Endothelial cell of umbilical vein (primary cell): ENCODE results near the gene ARMCX2. TPM values are rescaled to one million over a fixed set of nuclear protein-coding genes. Genes with fewer than 3 reads are reported as not detected.

ENCODE experiments used
- BruUV-seq: library from RNA; stranded (reverse); fragments of 400-500 nt; replicated peaks from 2 replicates; lab custom pipeline; 2021; lab: Mats Ljungman, UMichigan
- CTCF ChIA-PET: fragments of 300-600, 350-600 bp; sonication (Branson Sonifier 250); formaldehyde crosslinking; loops from one replicate; lab custom pipeline; 2021; ENCODE audit warnings: antibody characterized with exemption, inconsistent platforms; lab: Charles Lee
- POLR2A ChIA-PET: fragments of 300-600, 350-600 bp; sonication (Branson Sonifier 250); formaldehyde crosslinking; loops from one replicate; lab custom pipeline; 2021; ENCODE audit warnings: antibody characterized with exemption, inconsistent platforms; lab: Charles Lee
- DNase-seq: peaks from one replicate; pipeline ENCODE4 v3.0.0-alpha.2; 2011; ENCODE audit warnings: low read depth, low spot score
- FAIRE-seq: peaks from 2 replicates; lab custom pipeline; 2011; peaks lifted over from hg19 to GRCh38; lab: Jason Lieb, UNC
- H2AFZ ChIP-seq: 2 replicates; pipeline ENCODE4 v1.6.0; 2012; ENCODE audit warnings: low read depth, low read length, control low read depth, inconsistent platforms
- H3K27ac ChIP-seq: 2 replicates; pipeline ENCODE4 v1.5.1; 2011; ENCODE audit warnings: low read depth, mild to moderate bottlenecking, control low read depth, low read length, moderate library complexity; ENCODE audit not compliant: insufficient read depth
- H3K27me3 ChIP-seq, 2 experiments: 2 replicates each; pipeline versions ENCODE4 v1.6.0 to v1.6.1; 2011; ENCODE audit warnings: low read length in 2 of 2, mixed read lengths in 1 of 2; ENCODE audit not compliant: control insufficient read depth in 2 of 2, insufficient read depth in 2 of 2
- H3K36me3 ChIP-seq, 2 experiments: 2 replicates in 1 of 2; 3 replicates in 1 of 2; pipeline ENCODE4 v1.5.1; 2011; ENCODE audit warnings: low read length in 2 of 2, mild to moderate bottlenecking in 1 of 2, moderate library complexity in 1 of 2; ENCODE audit not compliant: control insufficient read depth in 2 of 2, insufficient read depth in 2 of 2; ENCODE audit errors: extremely low read depth in 1 of 2
- H3K4me1 ChIP-seq: 3 replicates; pipeline ENCODE4 v1.5.1; 2011; ENCODE audit warnings: mild to moderate bottlenecking, low read length; ENCODE audit not compliant: control insufficient read depth, insufficient read depth; ENCODE audit errors: extremely low read depth
- H3K4me2 ChIP-seq: 2 replicates; pipeline ENCODE4 v1.6.1; 2011; ENCODE audit warnings: low read length, control low read depth, mixed read lengths; ENCODE audit not compliant: insufficient read depth
- H3K4me3 ChIP-seq, 3 experiments: fragments of 200-600 bp in 1 of 3; sonication (generic), shearing (Covaris generic) in 1 of 3; replicated peaks in 1 of 3; 2 replicates each; pipeline ENCODE4 v1.5.1; 2011 to 2016; ENCODE audit warnings: control low read depth in 3 of 3, low read length in 3 of 3, mild to moderate bottlenecking in 2 of 3, inconsistent platforms in 1 of 3, low read depth in 1 of 3, moderate library complexity in 1 of 3; ENCODE audit not compliant: insufficient read depth in 1 of 3
- H3K79me2 ChIP-seq: 2 replicates; pipeline ENCODE4 v1.6.0; 2012; ENCODE audit warnings: low read length, inconsistent platforms; ENCODE audit not compliant: control insufficient read depth, insufficient read depth
- H3K9ac ChIP-seq: replicated peaks from 2 replicates; pipeline ENCODE3; 2011; ENCODE audit warnings: low read length, control low read depth; ENCODE audit not compliant: insufficient read depth; ENCODE audit errors: extremely low read depth
- H3K9me1 ChIP-seq: replicated peaks from 3 replicates; pipeline ENCODE4 v1.6.0; 2011; ENCODE audit warnings: mild to moderate bottlenecking, low read length; ENCODE audit not compliant: control insufficient read depth, insufficient read depth; ENCODE audit errors: extremely low read depth
- H3K9me3 ChIP-seq: replicated peaks from 2 replicates; pipeline ENCODE4 v1.5.1; 2012; ENCODE audit warnings: low read length, inconsistent platforms; ENCODE audit not compliant: control insufficient read depth, insufficient read depth
- H4K20me1 ChIP-seq: replicated peaks from 2 replicates; pipeline ENCODE3; 2011; ENCODE audit warnings: mild to moderate bottlenecking, low read length; ENCODE audit not compliant: control insufficient read depth, insufficient read depth; ENCODE audit errors: extremely low read depth
- EZH2 ChIP-seq: IDR thresholded peaks from 2 replicates; pipeline ENCODE4 v1.6.1; 2012; ENCODE audit warnings: borderline replicate concordance, low read depth, mild to moderate bottlenecking, moderate library complexity, low read length, inconsistent platforms; ENCODE audit not compliant: severe bottlenecking
- FOS ChIP-seq: IDR thresholded peaks from 2 replicates; pipeline ENCODE4 v1.6.1; 2011; ENCODE audit warnings: mild to moderate bottlenecking, low read length, moderate library complexity, borderline replicate concordance; ENCODE audit not compliant: insufficient read depth
- GATA2 ChIP-seq: IDR thresholded peaks from 2 replicates; pipeline ENCODE4 v1.7.0; 2011; ENCODE audit warnings: low read depth, mild to moderate bottlenecking, moderate library complexity, mixed read lengths, low read length; ENCODE audit not compliant: insufficient read length, insufficient read depth
- JUN ChIP-seq: IDR thresholded peaks from 2 replicates; pipeline ENCODE4 v1.6.1; 2011; ENCODE audit warnings: borderline replicate concordance, low read depth; ENCODE audit not compliant: insufficient read length, insufficient read depth
- MAX ChIP-seq: IDR thresholded peaks from 2 replicates; pipeline ENCODE4 v1.6.1; 2011; ENCODE audit not compliant: insufficient read depth, insufficient read length
- MYC ChIP-seq: IDR thresholded peaks from one replicate; pipeline ENCODE4 v1.6.1; 2011; ENCODE audit warnings: mild to moderate bottlenecking, low read depth, low read length
- POLR2A ChIP-seq: IDR thresholded peaks from 2 replicates; pipeline ENCODE4 v1.6.1; 2012; ENCODE audit warnings: low read depth, mild to moderate bottlenecking, control low read depth, low read length
- POLR2AphosphoS5 ChIP-seq: IDR thresholded peaks from 2 replicates; pipeline ENCODE4 v1.6.1; 2012; ENCODE audit warnings: low read depth, mild to moderate bottlenecking, control low read depth, low read length, moderate library complexity; ENCODE audit not compliant: insufficient read depth
- dilution Hi-C: fragments of 300-500 bp; cut with MboI; formaldehyde crosslinking; loops from one replicate; pipeline ENCODE4 v1.15.0; 2019; ENCODE audit warnings: low sequenced_read_pairs; ENCODE audit not compliant: extremely low pct_ligation_motif_present
- intact Hi-C: fragments of 100-400 bp; cut with micrococcal nuclease; formaldehyde crosslinking; loops from one replicate; pipeline ENCODE4 v1.10.0; 2022
- polyA plus RNA-seq, 4 experiments: library from polyadenylated mRNA; depleted of rRNA in 3 of 4; stranded (reverse) in 3 of 4; unstranded in 1 of 4; fragments of >200 nt; gene quantifications; 2 replicates each; pipeline versions ENCODE4 v1.2.1 to v1.2.3, GENCODE V29; 2011 to 2012; ENCODE audit warnings: missing spikeins in 1 of 4
- total RNA-seq: library from RNA; stranded (reverse); gene quantifications from 2 replicates; pipeline ENCODE4 v1.2.3, GENCODE V29; 2021

ARMCX2 gene
- total and polyA plus RNA-seq, 2 donors (not counting 3 experiments of a cell fraction or from before 2014, with no cell fraction given): 37.4 to 103 TPM

DNA sequence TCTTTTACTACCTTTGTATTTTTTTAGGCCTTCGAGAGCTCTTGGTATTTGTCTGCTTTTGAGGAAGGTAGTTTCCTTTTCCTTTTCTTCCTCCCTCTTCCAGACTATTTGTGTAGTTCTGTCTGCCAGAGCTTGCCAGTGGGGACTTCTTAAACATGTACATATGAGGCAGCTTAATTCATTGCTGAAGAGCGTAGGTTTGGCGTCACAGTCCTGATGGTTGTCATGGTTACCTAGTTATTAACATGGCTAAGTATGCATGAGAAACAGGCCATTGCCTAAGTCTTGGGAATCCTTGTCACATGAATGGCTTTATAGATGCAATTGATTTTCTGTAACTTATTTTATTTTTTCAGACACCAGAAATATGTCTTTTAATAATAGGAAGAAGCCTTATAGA is 48.5 kb upstream of the ARMCX2 start:
- Histone ChIP-seq H2AFZ (no peak overlapping the region), H4K20me1 (no peaks in the 10 kb centered on the region), H3K9me3 (no peaks in the 10 kb centered on the region), H3K9me1 (no peaks in the 10 kb centered on the region), H3K4me2 (no peak overlapping the region), H3K9ac (no peak overlapping the region), H3K27me3 (no peaks in the 10 kb centered on the region), H3K79me2 (no peaks in the 10 kb centered on the region), H3K4me1 (no peaks in the 10 kb centered on the region), H3K4me3 (no peak overlapping the region), H3K36me3 (no peaks in the 10 kb centered on the region), H3K27ac (no peak overlapping the region)
- BruUV-seq: no TSS peak
- intact Hi-C loops: no loop called here
- FAIRE-seq: no peak
- dilution Hi-C loops: no loop called here
- TF ChIP-seq POLR2A (no peak), EZH2 (no peak), MAX (no peak), GATA2 (no peak), JUN (no peak), FOS (no peak), MYC (no peak), POLR2AphosphoS5 (no peak)
- CTCF ChIA-PET: no interaction called here
- POLR2A ChIA-PET: no interaction called here
- no peak for DNase-seq

DNA sequence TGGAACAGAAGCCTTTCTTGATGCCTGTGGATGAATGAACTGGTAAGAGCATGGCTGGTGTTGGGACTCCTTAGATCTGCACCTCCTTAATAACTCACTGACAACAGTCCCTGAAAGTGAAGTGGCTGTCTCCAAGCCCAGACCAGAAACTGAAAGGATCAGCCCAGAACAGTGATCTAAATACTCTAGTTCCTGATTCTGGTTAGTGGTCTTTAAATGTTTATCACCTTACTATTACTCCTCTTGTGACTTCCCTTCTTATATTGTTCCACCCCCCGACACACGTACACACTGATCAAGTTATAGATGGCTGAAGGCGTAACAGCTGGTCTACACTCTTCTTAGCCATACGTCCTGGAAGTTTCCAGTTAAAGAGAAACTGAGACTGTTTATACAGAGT is 33.8 kb upstream of the ARMCX2 start:
- FAIRE-seq (no peak), DNase-seq (no peak)
- CTCF ChIA-PET: no interaction called here
- Histone ChIP-seq H3K4me2 (no peak overlapping the region), H3K27me3 (no peaks in the 10 kb centered on the region), H2AFZ (no peak overlapping the region), H3K36me3 (no peaks in the 10 kb centered on the region), H3K27ac (no peak overlapping the region), H4K20me1 (no peaks in the 10 kb centered on the region), H3K9me1 (no peaks in the 10 kb centered on the region), H3K9me3 (no peaks in the 10 kb centered on the region), H3K79me2 (no peaks in the 10 kb centered on the region), H3K4me3 (no peak overlapping the region), H3K9ac (no peak overlapping the region), H3K4me1 (peaks cover 17% of the 10 kb centered on the region)
- no TSS peak for BruUV-seq
- dilution Hi-C loops: no loop called here
- intact Hi-C loops: loop anchor here (5.0 kb wide), 1 partner anchor 76 kb away; the partner anchor contains the start of gene ARMCX6
- POLR2A ChIA-PET: no interaction called here
- TF ChIP-seq FOS (no peak), POLR2AphosphoS5 (no peak), GATA2 (no peak), MYC (no peak), EZH2 (no peak)
